Hepatocyte (in vitro differentiated cells): ENCODE measurements around the gene ATAD3C. TPM values are rescaled to one million over a fixed set of nuclear protein-coding genes. Genes with fewer than 3 reads are reported as not detected.
"Not testable (repeated sequence)": the region's sequence is repeated elsewhere in the genome, so short reads cannot be mapped to it uniquely, and the experiment has no call there.

Source experiments
- DNase-seq: peaks from one replicate; pipeline ENCODE4 v3.0.0-alpha.2; 2016; ENCODE audit warnings: low spot score
- H2AFZ ChIP-seq: fragments of 200-600 bp; sonication (generic); 2 replicates; pipeline ENCODE4 v1.6.0; 2016; ENCODE audit warnings: antibody characterized with exemption, mild to moderate bottlenecking
- H3K27ac ChIP-seq: fragments of 200-600 bp; sonication (generic); 2 replicates; pipeline ENCODE4 v1.5.1; 2016; ENCODE audit warnings: mild to moderate bottlenecking
- H3K27me3 ChIP-seq: fragments of 200-600 bp; sonication (generic); 2 replicates; pipeline ENCODE4 v1.6.1; 2016
- H3K36me3 ChIP-seq: fragments of 200-600 bp; sonication (generic); replicated peaks from 2 replicates; pipeline ENCODE4 v1.5.1; 2016; ENCODE audit warnings: low read depth; ENCODE audit not compliant: insufficient read depth
- H3K4me1 ChIP-seq: fragments of 200-600 bp; sonication (generic); 2 replicates; pipeline ENCODE4 v1.5.1; 2016; ENCODE audit warnings: mild to moderate bottlenecking, moderate library complexity; ENCODE audit not compliant: insufficient read depth
- H3K4me2 ChIP-seq: fragments of 200-600 bp; sonication (generic); 2 replicates; pipeline ENCODE4 v1.6.0; 2016
- H3K4me3 ChIP-seq: fragments of 200-600 bp; sonication (generic); 2 replicates; pipeline ENCODE4 v1.5.1; 2016; ENCODE audit warnings: mild to moderate bottlenecking
- H3K79me2 ChIP-seq: fragments of 200-600 bp; sonication (generic); 2 replicates; pipeline ENCODE4 v1.6.0; 2017; ENCODE audit warnings: mild to moderate bottlenecking
- H3K9me2 ChIP-seq: fragments of 200-600 bp; sonication (generic); replicated peaks from 2 replicates; pipeline ENCODE4 v1.6.0; 2017; ENCODE audit warnings: mild to moderate bottlenecking; ENCODE audit not compliant: insufficient read depth
- H3K9me3 ChIP-seq: fragments of 200-600 bp; sonication (generic); 2 replicates; pipeline ENCODE4 v1.5.1; 2016; ENCODE audit warnings: low read depth, mild to moderate bottlenecking
- H4K20me1 ChIP-seq: fragments of 200-600 bp; sonication (generic); 2 replicates; pipeline ENCODE4 v1.6.0; 2016; ENCODE audit warnings: mild to moderate bottlenecking; ENCODE audit not compliant: insufficient read depth, poor library complexity, severe bottlenecking
- EZH2 ChIP-seq: fragments of 200-600 bp; sonication (generic); IDR thresholded peaks from 2 replicates; pipeline ENCODE4 v1.6.1; 2016; ENCODE audit warnings: antibody characterized with exemption, mild to moderate bottlenecking, borderline replicate concordance
- EZH2phosphoT487 ChIP-seq: fragments of 200-600 bp; sonication (generic); IDR thresholded peaks from one replicate; pipeline ENCODE4 v1.6.1; 2018; ENCODE audit warnings: antibody characterized with exemption, mild to moderate bottlenecking, low read depth, moderate library complexity; ENCODE audit not compliant: unreplicated experiment, severe bottlenecking
- WGBS: methylation state at CpG from one replicate; pipeline ENCODE4 v1.1.6; 2016; ENCODE audit warnings: low lambda C conversion rate; ENCODE audit errors: missing lambda C conversion rate; 5-methylcytosine and 5-hydroxymethylcytosine counted together
- polyA plus RNA-seq: library from polyadenylated mRNA; unstranded; fragments of >200 nt; fragmentation: Nextera tagmentation; extraction: Ambion mirVana; gene quantifications from 2 replicates; pipeline ENCODE4 v1.2.1, GENCODE V29; 2016
- total RNA-seq: library from RNA; depleted of rRNA; stranded (reverse); fragments of >200 nt; gene quantifications from 2 replicates; pipeline ENCODE4 v1.2.3, GENCODE V29; 2014
- TF ChIP-seq, protein P1 (sequence below): fragments of 200-600 bp; sonication (generic); IDR thresholded peaks from 2 replicates; pipeline ENCODE4 v1.5.1; 2016; ENCODE audit warnings: antibody characterized with exemption, mild to moderate bottlenecking; ENCODE audit not compliant: poor library complexity

ATAD3C gene
- total and polyA plus RNA-seq, 2 experiments from 2014 or later = 0.10 to 1.2 TPM

DNA sequence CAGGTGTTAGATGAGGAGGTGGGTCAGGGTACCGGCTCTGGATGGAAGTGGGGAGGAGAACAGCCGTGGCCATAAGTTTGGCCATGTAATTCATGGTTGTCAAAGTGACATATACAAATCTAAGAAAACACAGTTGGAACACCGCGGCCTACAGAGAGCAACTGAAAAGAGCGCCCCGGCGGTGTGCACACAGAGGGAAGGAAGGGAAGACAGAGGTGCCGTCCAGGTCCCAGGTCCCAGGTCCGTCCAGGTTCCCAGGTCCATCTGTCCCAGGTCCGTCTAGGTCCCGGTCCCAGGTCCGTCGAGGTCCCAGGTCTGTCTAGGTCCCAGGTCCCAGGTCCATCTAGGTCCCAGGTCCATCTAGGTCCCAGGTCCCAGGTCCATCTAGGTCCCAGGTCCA, 37.9 kb upstream of the ATAD3C start:
- DNase-seq = no peak
- Histone ChIP-seq H3K9me2 (no peaks in the 10 kb centered on the region), H3K4me3 (no peak overlapping the region), H3K36me3 (no peaks in the 10 kb centered on the region), H2AFZ (no peak overlapping the region), H3K9me3 (no peaks in the 10 kb centered on the region), H3K27ac (no peak overlapping the region), H3K4me2 (no peak overlapping the region), H4K20me1 (peaks cover 13% of the 10 kb centered on the region), H3K27me3 (no peaks in the 10 kb centered on the region), H3K79me2 (peaks cover 28% of the 10 kb centered on the region), H3K4me1 (peaks cover 12% of the 10 kb centered on the region)
- TF ChIP-seq EZH2 = no peak
- no peak for TF ChIP-seq EZH2phosphoT487
- TF ChIP-seq, protein P1, sequence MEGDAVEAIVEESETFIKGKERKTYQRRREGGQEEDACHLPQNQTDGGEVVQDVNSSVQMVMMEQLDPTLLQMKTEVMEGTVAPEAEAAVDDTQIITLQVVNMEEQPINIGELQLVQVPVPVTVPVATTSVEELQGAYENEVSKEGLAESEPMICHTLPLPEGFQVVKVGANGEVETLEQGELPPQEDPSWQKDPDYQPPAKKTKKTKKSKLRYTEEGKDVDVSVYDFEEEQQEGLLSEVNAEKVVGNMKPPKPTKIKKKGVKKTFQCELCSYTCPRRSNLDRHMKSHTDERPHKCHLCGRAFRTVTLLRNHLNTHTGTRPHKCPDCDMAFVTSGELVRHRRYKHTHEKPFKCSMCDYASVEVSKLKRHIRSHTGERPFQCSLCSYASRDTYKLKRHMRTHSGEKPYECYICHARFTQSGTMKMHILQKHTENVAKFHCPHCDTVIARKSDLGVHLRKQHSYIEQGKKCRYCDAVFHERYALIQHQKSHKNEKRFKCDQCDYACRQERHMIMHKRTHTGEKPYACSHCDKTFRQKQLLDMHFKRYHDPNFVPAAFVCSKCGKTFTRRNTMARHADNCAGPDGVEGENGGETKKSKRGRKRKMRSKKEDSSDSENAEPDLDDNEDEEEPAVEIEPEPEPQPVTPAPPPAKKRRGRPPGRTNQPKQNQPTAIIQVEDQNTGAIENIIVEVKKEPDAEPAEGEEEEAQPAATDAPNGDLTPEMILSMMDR = no peak
- 98% methylated on average over 12 of the region's 13 CpGs for WGBS

DNA sequence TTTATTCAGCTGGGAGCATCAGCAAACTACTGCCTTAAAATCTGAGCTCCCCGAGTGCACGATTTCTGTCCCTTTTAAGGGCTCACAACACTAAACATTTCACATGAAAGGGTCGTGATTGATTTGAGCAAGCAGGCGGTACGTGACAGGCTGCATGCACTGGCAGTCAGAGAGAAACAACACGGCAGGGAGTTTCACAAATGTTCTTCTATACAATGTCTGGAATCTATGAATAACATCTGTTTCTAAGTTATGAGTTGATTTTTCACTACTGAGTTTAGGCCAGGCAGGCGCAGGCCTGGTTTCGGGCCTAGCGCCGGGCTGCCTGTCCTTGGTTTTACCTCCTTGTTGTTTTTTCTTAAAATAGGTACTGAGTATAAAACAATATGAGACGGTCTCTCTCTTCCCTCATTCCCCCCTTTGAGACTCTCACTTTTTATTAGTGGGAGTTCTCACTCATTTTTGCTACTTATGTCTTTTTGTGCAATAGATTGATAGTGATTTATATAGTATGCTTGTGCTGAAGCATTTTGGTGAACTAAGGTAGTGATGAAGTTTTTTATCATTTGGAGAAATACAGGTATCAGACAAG, 37.1 kb upstream of the ATAD3C start:
- peaks cover 12% of the 10 kb centered on the region for H3K4me1 ChIP-seq
- not testable (repeated sequence) for H3K9me2 ChIP-seq, H2AFZ ChIP-seq, H3K4me2 ChIP-seq, H3K27ac ChIP-seq, DNase-seq, H3K27me3 ChIP-seq, H3K9me3 ChIP-seq, H3K36me3 ChIP-seq, H3K4me3 ChIP-seq
- WGBS = 93% methylated on average over 11 of the region's 11 CpGs
- H4K20me1 ChIP-seq = peaks cover 13% of the 10 kb centered on the region
- peaks cover 22% of the 10 kb centered on the region for H3K79me2 ChIP-seq

DNA sequence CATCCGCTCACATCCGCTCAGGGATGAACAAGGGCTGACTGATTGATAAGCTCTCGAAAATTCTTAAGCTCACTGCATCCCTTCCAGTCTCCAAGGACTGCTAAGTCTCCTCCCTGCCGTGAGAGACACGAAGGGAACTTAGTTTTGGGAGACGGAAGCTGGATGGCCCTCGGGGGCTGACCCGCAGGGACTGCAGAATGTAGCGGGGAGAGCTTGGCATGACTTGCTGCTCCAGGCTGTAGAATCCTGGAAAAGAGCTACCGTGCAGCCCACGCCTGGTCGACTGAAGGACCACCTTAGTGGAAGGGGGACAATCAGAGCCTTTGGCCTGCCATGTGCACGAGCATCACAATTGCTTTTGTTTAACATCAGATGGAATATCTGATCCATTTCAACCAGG, 33.7 kb upstream of the ATAD3C start:
- TF ChIP-seq EZH2phosphoT487 (no peak), EZH2 (no peak)
- TF ChIP-seq, protein P1 = no peak

DNA sequence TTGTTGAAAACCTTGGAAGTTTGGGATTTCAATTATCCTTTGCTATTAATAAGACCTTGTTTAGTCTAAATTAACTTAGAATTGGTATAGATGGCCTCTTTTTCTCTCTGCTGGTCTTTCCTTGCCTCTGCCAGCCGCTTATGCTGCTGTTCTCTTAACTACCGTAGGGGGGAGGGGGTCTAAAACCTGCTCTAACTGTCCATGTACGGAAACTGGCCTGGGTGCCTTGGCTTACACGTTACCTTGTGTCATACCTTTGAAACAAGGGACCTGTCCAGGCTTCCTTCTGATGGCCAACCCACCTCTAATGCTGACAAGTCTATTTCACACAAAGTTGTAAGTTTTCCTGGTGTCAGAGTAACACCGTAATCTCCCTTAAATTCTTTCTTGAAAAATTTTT, 32.1 kb upstream of the ATAD3C start:
- H3K4me2 ChIP-seq, H3K9me3 ChIP-seq, H3K4me1 ChIP-seq, H3K36me3 ChIP-seq, H2AFZ ChIP-seq, H3K27ac ChIP-seq, H4K20me1 ChIP-seq, H3K9me2 ChIP-seq, H3K27me3 ChIP-seq, H3K4me3 ChIP-seq, DNase-seq, H3K79me2 ChIP-seq: not testable (repeated sequence)
- WGBS = 77% methylated on average over 5 of the region's 5 CpGs

More for the DNA sequence above, 33.7 kb upstream of the ATAD3C start:
- Histone ChIP-seq H4K20me1 (no peaks in the 10 kb centered on the region), H3K9me3 (no peaks in the 10 kb centered on the region), H3K27me3 (no peaks in the 10 kb centered on the region), H3K4me2 (no peak overlapping the region), H3K27ac (no peak overlapping the region), H3K4me3 (no peak overlapping the region), H3K79me2 (no peaks in the 10 kb centered on the region), H3K4me1 (no peaks in the 10 kb centered on the region), H3K36me3 (no peaks in the 10 kb centered on the region), H2AFZ (no peak overlapping the region), H3K9me2 (no peaks in the 10 kb centered on the region)
- 77% methylated on average over 13 of the region's 13 CpGs for WGBS
- no peak for DNase-seq

DNA sequence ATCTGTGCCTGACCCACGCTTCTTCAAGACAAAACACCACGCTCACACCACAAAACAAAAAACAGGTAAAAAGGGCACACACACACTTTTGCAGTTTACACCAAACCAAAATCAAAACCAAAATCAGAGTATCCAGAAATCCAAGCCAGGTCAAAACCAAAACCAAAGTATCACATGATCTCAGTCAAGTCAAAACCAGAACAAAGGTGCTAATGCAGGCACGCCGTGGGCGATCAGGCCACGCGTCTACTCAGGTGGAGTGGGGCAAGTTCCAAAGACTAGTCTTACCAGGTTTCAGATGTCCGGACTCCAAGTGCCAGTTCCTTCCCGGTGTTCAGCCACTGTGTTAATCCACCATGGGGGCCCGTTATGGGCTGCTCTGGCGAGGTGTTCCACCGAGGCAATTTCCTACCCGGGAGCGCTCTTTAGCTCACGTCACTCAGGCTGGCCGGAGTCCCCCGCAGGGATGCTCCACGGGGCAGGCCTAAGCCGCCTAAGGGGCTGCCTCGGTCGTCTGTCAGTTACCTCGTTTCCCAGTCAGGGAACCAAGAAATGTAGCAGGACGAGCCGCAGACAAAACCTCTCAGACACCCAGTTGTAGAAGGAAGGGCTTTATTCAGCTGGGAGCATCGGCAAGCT, 31.5 kb upstream of the ATAD3C start:
- H3K27me3 ChIP-seq, H3K36me3 ChIP-seq, H3K4me3 ChIP-seq, H3K4me1 ChIP-seq, H2AFZ ChIP-seq, H3K27ac ChIP-seq, DNase-seq, H3K9me3 ChIP-seq, H3K4me2 ChIP-seq, H4K20me1 ChIP-seq, H3K79me2 ChIP-seq, H3K9me2 ChIP-seq: not testable (repeated sequence)
- WGBS = 87% methylated on average over 25 of the region's 25 CpGs
